ENCODE data around the gene SLCO3A1.

- no peak for TF ChIP-seq EZH2 (IDR thresholded peaks at IDR 0.05; ENCODE audit: low read length, missing control alignments)
- TF ChIP-seq, protein P1, sequence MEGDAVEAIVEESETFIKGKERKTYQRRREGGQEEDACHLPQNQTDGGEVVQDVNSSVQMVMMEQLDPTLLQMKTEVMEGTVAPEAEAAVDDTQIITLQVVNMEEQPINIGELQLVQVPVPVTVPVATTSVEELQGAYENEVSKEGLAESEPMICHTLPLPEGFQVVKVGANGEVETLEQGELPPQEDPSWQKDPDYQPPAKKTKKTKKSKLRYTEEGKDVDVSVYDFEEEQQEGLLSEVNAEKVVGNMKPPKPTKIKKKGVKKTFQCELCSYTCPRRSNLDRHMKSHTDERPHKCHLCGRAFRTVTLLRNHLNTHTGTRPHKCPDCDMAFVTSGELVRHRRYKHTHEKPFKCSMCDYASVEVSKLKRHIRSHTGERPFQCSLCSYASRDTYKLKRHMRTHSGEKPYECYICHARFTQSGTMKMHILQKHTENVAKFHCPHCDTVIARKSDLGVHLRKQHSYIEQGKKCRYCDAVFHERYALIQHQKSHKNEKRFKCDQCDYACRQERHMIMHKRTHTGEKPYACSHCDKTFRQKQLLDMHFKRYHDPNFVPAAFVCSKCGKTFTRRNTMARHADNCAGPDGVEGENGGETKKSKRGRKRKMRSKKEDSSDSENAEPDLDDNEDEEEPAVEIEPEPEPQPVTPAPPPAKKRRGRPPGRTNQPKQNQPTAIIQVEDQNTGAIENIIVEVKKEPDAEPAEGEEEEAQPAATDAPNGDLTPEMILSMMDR (conservative IDR thresholded peaks at IDR 0.05 in 1 of 2, IDR thresholded peaks at IDR 0.05 in 1 of 2; ENCODE audit: low read depth in 1 of 2, low read length in 2 of 2) = no peak
Observed at GRCh38 chr15:92165001-92165346, 311.5 kb downstream of the SLCO3A1 start.
